HL-60/S4 (cell line): ENCODE measurements around the gene MRPS14.

Experiments used
- in situ Hi-C: fragments of 300-500 bp; cut with MboI; formaldehyde crosslinking; loops from 2 replicates; pipeline ENCODE4 v1.14.3; 2022; ENCODE audit warnings: low sequenced_read_pairs

The MRPS14 gene

GRCh38 chr1:175023043-175023921, at the start of gene MRPS14:
Gene MRPS14, minus strand, starts transcription at chr1:175023425. Its CDS starts 17 bp downstream, at chr1:175023408.
- in situ Hi-C loops = no loop called here

GRCh38 chr1:175072099-175072951, 49.1 kb upstream of the MRPS14 start:
- in situ Hi-C loops = no loop called here

GRCh38 chr1:175071276-175071943, 48.2 kb upstream of the MRPS14 start:
- in situ Hi-C loops = no loop called here

- in situ Hi-C loops = no loop called here
Measured at GRCh38 chr1:175070818-175071217, 47.6 kb upstream of the MRPS14 start.

- in situ Hi-C loops = no loop called here
Measured at GRCh38 chr1:175067362-175068106, 44.3 kb upstream of the MRPS14 start, which contains the start of gene TNN. Gene TNN, plus strand, starts transcription at chr1:175067833. Its CDS starts 9,586 bp downstream, at chr1:175077419.

GRCh38 chr1:175062858-175063257, 39.6 kb upstream of the MRPS14 start:
- in situ Hi-C loops = no loop called here

- in situ Hi-C loops = no loop called here
Measured at GRCh38 chr1:175062339-175062738, 39.1 kb upstream of the MRPS14 start.

GRCh38 chr1:175054736-175055135, 31.5 kb upstream of the MRPS14 start:
- in situ Hi-C loops = no loop called here

- in situ Hi-C loops = no loop called here
Measured at GRCh38 chr1:175050992-175051391, 27.8 kb upstream of the MRPS14 start.

GRCh38 chr1:175045519-175045918, 22.3 kb upstream of the MRPS14 start:
- in situ Hi-C loops = loop anchor here (25.0 kb wide), 1 partner anchor 92 kb away; no protein-coding TSS in a partner anchor

GRCh38 chr1:175045097-175045496, 21.9 kb upstream of the MRPS14 start:
- in situ Hi-C loops = loop anchor here (25.0 kb wide), 1 partner anchor 92 kb away; no protein-coding TSS in a partner anchor

- in situ Hi-C loops = loop anchor here (25.0 kb wide), 1 partner anchor 93 kb away; no protein-coding TSS in a partner anchor
Measured at GRCh38 chr1:175044591-175044990, 21.4 kb upstream of the MRPS14 start.

- in situ Hi-C loops = loop anchor here (25.0 kb wide), 1 partner anchor 93 kb away; no protein-coding TSS in a partner anchor
Measured at GRCh38 chr1:175043824-175044223, 20.6 kb upstream of the MRPS14 start.

- in situ Hi-C loops = loop anchor here (25.0 kb wide), 1 partner anchor 95 kb away; no protein-coding TSS in a partner anchor
Measured at GRCh38 chr1:175042650-175043049, 19.4 kb upstream of the MRPS14 start.

GRCh38 chr1:175040324-175040879, 17.2 kb upstream of the MRPS14 start:
- in situ Hi-C loops = loop anchor here (25.0 kb wide), 1 partner anchor 97 kb away; no protein-coding TSS in a partner anchor

- in situ Hi-C loops = loop anchor here (25.0 kb wide), 1 partner anchor 100 kb away; no protein-coding TSS in a partner anchor
Measured at GRCh38 chr1:175037416-175037815, 14.2 kb upstream of the MRPS14 start.

- in situ Hi-C loops = loop anchor here (25.0 kb wide), 1 partner anchor 101 kb away; no protein-coding TSS in a partner anchor
Measured at GRCh38 chr1:175036476-175036875, 13.3 kb upstream of the MRPS14 start.

GRCh38 chr1:175035865-175036264, 12.6 kb upstream of the MRPS14 start:
- in situ Hi-C loops = loop anchor here (25.0 kb wide), 1 partner anchor 101 kb away; no protein-coding TSS in a partner anchor

GRCh38 chr1:175034775-175035174, 11.6 kb upstream of the MRPS14 start:
- in situ Hi-C loops = loop anchor here (25.0 kb wide), 1 partner anchor 103 kb away; no protein-coding TSS in a partner anchor
